Kasumi-1 (cell line): ENCODE data around the gene UNC119B.
A peak's percentile ranks its signal among the peaks of the same experiment; 100 is the strongest.
"Not testable (repeated sequence)": the region's sequence is repeated elsewhere in the genome, so short reads cannot be mapped to it uniquely, and the experiment has no call there.

ENCODE experiments used
- DNase-seq, 2 experiments: peaks; one replicate each; lab custom pipeline; 2025; lab: John Stamatoyannopoulos, UW

Gene UNC119B

DNA sequence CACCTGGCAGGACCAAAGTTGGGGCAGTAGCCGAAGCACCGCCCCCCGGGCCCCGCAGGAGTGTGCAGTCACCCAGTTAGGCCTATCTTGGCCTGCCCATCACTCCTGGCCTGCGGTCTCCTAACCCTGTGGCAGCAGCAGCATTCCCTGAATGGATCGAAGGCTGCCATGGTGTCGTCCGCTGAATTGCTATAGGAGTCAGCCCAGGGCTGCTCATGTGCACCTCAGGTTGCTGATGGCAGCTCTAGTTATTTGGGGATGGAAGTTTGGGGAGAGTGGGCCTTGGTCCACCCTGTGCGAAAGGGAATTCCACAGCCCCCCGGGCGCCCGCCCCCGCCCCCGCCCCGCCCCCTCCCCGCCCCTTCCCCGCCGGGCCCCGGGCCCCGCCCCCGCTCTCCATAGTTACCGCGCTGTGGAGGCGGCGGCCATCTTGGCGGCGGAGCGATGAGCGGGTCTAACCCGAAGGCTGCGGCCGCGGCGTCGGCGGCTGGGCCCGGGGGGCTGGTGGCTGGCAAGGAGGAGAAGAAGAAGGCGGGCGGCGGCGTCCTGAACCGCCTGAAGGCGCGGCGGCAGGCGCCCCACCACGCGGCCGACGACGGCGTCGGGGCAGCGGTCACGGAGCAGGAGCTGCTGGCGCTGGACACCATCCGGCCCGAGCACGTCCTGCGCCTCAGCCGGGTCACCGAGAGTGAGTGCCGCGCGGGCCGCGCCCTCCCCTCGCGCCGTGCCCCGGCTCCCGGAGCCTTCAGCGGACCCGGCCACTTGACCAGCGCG lies at the start of gene UNC119B:
TSS of gene UNC119B (plus strand) at position 428 of the 774 bp plus-strand sequence. CDS start at position 445, 17 bp downstream.
- DNase-seq = peak; percentile 49 to 55

DNA sequence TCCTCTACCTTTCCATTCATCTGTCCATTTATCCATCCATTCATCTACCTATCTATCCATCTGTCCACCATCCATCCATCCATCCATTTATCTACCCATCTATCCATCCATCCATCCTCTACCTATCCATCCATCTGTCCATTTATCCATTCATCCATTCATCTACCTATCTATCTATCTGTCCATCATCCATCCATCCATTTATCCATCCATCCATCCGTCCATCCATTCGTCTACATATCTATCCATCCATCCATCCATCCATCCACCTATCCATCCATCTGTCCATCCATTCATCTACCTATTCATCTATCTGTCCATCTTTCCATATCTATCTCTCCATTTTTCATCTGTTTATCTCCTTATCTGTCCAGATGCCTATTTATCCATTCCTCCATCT lies 48.8 kb upstream of the UNC119B start:
- no peak for DNase-seq

DNA sequence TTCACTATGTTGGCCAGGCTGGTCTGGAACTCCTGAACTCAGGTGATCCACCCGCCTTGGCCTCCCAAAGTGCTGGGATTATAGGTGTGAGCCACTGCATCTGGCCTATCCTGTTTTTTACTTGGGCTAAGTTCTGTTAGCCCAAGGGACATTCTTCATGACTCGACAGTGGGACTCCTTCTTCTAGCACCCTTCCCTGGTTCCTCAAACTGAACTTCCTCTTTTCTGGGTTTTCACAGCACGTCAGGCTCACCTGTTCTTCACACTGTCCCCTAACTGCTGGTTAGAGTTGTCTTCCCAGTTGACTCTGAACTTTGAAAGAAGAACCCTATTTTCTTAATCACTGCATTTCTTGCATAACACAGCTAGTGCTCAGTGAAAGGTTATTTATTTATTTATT lies 47.4 kb upstream of the UNC119B start:
- peak; percentile 49 to 59 for DNase-seq

DNA sequence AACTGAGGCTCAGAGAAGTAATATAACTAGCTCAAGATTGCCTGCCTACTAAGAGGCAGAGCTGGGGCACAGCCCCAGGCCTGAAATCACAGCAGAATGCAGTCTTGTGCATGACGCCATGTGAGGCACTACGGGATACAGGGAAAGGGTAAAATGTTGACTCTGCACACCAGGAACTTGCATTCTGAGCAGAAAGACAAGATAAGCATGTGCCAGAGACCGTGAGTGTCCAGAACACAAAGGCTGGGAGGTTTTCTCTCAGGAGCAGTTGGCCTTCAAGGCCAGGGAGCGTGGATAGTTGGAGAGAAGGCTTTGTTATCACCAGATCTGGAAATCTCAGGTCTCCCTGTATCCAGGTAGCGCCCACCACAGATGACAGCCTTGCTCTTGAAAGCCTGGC lies 46.5 kb upstream of the UNC119B start:
- no peak for DNase-seq

DNA sequence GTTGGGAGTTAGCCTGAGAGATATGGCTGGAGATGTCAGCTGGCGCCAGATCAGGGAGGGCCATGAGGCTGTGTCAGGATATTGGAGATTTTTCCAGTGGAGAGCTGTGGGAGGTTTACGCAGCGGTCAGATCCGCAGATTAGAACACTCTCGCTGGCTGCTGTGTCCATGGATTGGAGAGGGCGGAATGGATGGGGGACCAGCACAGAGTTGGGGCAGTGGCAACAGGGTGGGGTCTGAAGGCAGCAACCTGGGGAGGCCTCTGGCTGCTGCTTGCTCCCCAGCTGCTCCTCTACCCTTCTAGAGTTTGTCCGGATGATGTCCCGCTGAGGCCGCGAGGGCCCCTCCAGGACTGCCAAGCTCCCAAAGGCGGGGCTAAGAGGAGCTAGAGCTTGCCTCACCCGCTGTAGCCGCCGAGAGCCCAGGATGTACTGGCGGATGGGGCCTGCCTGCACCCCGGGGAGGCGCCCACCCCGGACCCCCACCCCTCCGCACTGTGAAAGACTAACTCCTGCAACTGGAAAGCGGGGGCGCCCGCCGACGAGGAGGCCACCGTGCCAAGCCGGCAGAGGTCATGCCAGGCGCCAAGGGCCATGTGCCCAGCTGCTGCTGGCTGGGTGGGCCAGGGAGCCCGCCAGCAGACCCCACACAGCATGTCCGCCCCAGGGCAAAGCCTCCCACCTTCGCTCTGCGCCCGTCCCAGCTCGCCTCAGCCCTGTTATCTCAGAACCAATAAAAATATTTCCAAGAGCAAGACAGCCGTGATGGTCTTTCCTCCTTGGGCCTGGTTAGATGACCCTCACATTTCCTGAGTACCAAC lies 43.5 kb upstream of the UNC119B start:
- no peak for DNase-seq

DNA sequence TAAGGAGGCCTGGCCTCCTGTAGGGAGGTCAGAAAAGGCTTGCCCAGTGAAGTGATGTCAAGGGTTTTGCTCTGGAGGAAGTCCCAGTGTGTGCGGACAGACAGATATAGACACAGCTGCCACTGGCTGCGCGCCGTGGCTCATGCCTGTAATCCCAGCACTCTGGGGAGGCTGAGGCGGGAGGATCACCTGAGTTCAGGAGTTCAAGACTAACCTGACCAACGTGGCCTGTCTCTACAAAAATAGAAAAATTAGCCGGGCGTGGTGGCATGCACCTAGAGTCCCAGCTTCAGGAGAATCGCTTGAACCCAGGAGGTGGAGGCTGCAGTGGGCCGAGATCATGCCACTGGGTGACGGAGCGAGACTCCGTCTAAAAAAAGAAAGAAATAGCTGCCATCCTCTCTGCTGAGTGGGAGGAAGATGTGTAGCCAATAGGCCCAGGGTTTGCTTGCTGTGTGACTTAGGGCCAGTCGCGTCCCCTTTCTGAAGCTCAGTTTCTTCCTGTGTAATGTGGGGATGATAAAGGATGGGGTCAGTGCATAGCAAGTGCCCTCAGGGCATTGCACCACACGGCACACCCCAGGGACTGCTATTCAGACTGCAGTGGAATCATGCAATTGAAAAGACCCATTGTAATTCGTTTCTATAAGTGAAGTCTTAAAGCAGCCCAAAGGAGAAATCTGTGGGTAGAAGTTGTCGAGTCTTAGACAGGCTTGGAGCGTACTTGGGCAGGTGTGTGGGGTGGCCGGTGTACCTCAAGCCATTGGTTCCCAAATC lies 42.0 kb upstream of the UNC119B start:
- DNase-seq = no peak

DNA sequence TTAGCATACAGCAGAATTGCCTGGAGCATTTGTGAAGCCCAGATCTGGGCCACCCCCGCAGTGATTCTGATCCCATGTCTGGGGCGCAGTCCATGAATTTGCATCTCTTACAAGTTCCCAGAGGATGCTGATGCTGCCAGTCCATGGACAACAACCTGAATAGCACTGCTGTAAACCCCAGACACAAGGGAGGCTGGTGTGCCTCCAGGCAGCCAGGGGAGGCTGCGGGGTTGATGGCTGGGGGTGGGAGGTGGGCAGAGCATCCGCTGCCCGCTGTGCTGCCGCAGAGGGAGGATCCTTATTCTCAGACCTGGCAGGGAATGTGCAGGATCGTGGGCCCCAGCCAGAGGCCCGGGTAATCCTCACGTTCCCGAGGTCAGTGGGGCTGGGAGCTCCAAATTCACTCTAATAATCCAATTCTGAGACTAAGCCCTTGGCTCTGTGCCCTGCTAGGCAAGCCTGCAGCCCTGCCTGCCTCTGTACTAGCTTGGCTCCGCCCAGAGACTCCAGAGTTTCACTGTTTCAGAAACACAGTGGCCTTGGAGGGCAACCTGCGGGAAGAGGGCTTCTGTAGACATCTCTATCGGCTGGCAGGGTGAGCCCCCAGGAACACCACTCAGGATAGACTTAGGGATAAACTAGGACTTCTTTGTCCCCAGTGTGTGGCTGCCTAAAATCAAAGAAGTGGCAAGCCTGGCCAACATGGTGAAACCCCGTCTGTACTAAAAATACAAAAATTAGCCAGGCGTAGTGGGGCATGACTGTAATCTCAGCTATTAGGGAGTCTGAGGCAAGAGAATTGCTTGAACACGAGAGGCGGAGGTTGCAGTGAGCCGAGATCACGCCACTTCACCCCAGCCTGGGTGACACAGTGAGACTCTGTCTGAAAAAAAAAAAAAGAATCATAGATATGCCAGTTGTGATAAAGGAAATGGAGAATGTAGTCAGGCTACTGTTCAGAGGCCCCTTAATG lies 41.1 kb upstream of the UNC119B start:
- DNase-seq = no peak

DNA sequence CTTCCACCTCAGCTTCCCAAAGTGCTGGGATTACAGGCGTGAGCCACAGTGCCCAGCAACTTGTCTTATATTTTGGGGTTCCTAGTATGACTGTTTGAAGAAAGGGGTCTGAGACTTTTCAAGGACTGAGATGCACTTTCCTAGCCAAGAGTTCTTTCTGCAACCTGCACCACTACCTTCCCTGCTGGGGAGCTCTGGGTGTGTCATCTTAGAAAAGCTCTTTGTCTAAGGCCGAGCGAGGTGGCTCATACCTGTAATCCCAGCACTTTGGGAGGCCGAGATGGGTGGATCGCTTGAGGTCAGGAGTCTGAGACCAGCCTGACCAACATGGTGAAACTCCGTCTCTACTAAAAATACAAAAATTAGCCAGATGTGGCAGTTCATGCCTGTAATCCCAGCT lies 40.0 kb upstream of the UNC119B start:
- DNase-seq = not testable (repeated sequence)

DNA sequence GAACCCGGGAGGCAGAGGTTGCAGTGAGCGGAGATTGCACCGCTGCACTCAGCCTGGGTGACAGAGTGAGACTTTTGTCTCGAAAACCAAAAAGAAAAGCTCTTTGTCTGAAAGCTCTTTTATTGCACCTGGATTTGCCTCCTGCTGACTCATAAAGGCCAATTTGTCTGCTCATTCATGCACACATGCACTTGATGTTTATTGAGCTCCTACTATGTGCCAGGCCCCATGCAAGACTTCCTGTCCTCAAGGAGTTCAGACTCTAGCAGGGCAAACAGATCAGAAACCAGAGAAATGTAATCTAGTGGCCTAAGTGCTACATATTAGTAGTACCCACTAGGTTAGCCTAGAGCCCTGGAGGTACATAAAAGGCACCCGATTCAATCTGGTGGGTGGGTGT lies 39.6 kb upstream of the UNC119B start:
- DNase-seq = no peak

DNA sequence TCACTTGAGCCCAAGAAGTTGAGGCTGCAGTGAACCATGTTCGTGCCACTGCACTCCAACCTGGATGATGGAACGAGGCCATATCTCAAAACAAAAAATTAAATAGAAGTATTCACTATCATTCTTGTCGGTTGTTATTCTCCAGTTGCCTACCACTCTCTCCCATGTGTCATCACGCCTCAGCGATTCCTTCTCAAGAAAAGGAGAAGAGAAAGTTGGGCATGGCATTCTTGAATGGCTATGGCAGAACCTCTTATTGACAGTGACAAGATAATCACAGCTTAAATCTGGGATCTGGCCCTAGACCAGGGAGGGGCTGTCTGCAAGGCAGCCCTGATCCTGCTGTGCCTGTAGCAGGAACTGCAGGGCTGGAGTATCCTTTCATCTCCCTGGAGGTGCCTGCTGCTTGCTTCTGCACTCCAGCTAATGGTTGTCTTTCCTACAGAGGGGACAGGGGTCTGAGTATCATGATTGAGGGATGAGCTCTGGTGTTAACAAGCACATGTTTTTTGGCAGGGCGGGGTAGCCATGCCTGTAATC lies 36.1 kb upstream of the UNC119B start:
- no peak for DNase-seq

DNA sequence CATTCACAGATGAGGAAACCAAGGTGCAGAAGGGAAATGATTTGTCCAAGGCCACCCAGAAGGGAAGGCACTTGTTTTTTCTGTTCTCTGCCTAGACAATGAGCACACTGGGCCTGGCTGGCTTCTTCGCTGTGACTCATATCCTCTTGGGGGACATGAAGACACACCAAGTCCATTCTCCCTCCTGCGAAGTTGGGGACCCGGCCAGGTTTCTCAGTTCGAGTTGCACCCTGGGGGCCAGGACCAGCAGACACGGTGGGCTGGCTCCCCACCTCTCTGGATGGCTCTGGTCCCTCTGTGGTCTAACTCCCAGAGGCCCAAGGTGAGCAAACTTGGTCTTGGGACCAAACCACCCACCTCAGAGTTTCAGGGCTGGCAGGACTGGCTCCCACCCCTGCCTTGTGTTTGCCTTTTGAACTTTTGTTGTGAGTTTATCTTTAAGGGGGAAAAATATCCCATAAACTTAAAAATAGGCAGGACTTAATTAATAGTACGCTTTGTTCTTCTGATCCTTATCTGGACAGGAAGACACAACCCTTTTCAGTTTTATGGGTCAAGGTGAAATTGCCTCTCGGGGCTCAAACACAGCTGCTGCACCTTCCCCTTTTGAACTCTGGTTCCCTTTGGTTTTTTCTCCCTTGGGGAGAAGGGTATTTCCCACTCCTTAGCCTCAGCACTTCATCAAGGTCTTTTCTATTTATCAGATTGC lies 32.3 kb upstream of the UNC119B start:
- DNase-seq = no peak

DNA sequence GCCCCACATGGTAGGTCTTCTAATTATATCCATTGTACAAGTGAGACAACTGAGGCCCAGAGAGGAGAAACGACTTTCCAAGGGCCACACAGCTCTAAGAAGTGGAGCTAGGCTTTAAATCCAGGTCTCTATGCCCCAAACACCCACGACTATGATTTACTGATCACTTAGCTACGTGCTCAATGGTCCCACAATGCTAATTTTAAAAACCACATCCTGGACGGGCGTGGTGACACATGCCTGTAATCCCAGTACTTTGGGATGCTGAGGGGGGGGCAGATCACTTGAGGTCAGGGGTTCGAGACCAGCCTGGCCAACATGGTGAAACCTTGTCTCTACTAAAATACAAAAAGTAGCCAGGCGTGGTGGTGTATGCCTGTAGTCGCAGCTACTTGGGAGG lies 31.7 kb upstream of the UNC119B start:
- DNase-seq = no peak

DNA sequence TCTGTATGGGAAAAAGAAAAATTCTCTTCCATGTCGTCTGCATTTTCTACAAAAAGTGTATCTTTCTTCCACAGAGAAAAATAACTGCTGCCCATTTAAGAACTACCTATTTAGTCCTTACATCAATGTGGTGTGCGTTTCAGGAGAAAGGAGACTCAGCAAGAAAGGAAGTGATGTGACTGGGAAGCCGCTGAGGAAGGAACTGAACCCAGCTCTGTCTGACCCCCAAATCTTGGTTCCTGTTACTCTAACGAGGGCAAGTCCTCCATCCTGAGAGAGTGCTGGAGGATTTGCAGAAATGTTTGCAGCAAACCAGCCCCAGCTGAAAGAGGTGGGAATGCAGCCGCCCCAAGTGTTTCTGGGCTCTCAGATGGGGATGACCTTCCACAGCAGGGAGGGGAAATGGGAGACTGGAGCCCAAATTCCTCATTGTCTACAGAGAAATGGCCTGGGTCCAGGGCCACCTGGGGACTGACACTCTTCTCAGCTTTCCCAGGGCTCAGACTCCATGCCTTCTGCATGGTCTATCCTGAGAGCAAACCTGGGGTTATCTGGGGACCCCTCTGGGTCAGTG lies 30.0 kb upstream of the UNC119B start:
- peak; percentile 20 to 27 for DNase-seq

DNA sequence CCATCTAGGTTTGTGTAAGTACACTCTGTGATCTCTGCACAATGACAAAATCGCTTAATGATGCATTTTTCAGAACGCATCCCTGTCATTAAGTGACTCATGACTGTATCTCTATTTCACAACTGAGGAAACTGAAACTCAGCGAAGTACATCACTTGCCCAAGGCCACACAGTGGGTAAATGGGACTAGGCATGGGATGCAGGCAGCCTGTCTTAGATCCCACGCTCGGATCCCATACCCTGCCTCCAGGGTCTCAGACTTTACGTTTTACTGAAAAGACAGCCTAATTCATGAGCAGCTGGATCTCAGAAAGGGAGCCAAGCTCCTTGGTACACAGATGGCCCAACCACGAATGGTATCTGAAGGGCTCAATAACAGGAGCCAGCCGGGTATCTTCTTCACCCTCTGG lies 25.7 kb upstream of the UNC119B start:
- no peak for DNase-seq

DNA sequence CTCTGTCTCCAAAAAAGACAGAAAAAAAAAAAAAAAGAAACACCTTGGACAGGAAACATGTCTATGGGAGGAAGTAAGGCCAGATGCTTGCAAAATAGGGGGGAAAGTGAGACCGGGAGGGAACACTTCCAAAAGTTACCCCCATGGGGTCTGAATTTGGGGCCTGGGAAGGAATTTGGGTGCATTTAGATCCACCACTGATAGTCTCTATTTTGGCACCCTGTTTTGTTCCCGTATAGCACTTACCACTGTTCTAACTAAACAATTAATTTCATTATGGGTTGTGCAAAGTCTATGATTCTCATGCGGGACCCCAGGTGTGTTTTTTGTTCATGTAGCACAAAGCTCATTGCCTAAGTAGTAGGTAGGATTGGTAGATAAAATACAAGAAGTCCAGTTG lies 24.7 kb upstream of the UNC119B start:
- DNase-seq = no peak

DNA sequence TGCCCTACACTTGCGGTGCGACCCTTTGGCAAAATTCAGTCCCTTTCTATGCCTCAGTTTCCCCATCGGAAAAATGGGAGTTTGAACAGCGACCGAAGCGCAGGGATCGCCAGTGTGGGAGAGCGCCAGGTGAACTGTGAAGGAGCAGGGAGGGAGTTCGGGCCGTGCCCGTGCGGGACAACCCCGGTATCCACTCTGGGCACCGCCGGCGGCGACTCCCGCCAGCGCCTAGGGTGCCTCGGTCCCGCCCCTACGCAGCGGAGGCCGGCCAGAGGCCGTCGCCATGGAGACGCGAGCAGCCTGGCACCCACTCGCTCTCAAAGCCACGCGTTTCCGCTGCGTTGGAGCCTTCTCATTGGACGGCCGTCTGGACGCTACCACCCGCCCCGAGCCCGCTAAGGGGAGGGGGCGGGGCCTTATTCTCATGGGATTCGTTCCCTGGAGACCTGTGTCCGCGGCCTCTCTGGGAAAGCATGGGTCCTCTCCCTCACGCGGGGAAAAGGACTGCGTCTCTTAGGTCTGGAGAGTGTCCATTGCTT lies 24.0 kb upstream of the UNC119B start:
- DNase-seq = peak; percentile 96

DNA sequence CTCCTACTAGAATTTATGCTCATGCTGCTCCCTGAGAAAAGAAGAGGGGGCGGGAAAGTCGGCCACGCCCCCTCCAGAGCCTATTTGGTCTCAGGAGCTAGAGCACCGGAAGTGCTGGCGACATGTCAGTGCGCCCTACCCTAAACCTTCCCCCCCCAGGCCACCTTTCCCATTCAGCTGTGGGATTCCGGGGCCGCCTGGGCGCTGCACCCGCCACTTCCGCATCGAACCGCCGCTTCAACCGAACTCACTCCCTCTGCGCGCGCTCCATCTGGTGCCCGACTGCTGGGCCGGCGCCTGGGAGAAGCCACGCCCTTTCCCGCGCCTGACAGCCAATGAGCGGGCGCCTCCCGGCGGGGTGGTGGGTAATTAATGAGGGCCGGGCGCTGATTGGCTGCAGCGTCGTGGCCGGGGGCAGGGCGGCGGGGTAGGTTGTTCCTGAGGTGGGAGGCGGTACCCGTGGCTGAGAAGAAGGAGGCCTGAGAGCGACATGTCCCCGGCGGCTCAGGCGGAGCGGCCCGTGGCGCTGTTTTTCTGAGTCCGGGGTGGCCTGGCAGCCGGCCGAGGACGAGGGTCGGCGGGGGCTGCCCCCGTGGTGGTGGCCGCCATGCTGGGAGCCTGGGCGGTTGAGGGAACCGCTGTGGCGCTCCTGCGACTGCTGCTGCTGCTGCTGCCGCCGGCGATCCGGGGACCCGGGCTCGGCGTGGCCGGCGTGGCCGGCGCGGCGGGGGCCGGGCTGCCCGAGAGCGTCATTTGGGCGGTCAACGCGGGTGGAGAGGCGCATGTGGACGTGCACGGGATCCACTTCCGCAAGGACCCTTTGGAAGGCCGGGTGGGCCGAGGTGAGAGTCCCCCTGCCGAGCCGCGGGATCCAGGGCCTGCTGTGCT lies 23.3 kb upstream of the UNC119B start, which contains the start of gene MLEC:
TSS of gene MLEC (plus strand) at position 460 of the 888 bp plus-strand sequence. CDS start at position 608, 148 bp downstream.
- DNase-seq = peak; percentile 97 to 98

DNA sequence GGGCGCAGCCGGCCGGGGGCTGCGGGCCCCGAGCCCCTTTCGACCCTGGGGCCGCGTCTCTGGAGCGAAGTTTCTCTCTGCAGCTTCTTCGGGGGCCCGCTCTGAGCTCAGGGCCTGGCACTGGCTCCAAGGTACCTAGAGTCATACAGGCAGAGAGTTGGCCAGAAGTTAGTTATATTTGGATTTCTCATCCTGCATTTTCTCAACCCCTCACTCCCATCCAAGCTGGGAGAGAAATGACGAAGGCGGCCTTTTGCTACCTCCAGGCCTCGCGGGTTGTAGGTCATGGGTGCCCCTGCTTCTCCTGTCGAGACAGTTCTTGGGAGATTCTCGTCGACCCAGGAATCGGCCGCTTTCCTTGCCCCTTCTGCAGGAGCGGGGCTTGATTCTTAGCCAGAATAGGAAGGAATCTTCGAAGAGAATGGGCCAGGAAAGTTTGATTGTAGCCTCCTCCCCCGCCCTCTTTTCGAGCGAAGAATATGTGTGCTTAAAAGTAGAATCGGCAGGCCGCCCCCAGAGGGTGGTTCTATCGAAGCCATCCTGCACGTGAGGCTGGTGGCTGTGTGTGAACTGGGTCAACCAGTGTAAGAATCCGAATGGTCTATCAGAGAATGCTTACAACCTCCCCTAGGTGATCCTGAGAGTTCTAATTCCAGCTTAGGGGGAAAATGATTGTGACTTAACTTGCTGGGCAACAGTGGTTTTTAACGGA lies 22.5 kb upstream of the UNC119B start:
- DNase-seq = peak; percentile 31 to 38
